Body of pancreas (tissue), 4 donors: ENCODE data around the gene HYOU1.

Experiments used
- CTCF ChIP-seq, 7 experiments: fragments of 450-650 bp in 4 of 7; fragments of 200-600 bp in 3 of 7; sonication (generic) in 3 of 7; IDR thresholded peaks; one replicate each; pipeline ENCODE4 v1.5.1; 2016 to 2019; ENCODE audit warnings: antibody characterized with exemption in 7 of 7
- POLR2A ChIP-seq, 3 donors: fragments of 450-650 bp; IDR thresholded peaks; one replicate each; pipeline ENCODE4 v1.6.1; 2016; ENCODE audit warnings: antibody characterized with exemption in 3 of 3, mild to moderate bottlenecking in 2 of 3

- TF ChIP-seq CTCF (IDR thresholded peaks at IDR 0.05) (no peak), POLR2A (IDR thresholded peaks at IDR 0.05) (no peak)
Measured at GRCh38 chr11:119089319-119089718, 32.3 kb upstream of the HYOU1 start.
